ENCODE measurements around the gene MAML1. TPM values are rescaled to one million over a fixed set of nuclear protein-coding genes. Genes with fewer than 3 reads are reported as not detected.

The MAML1 gene
- total and polyA plus RNA-seq, 2 experiments from 2014 or later: 9.6 to 43.9 TPM

- TF ChIP-seq ZNF462 (CRISPR knock-in tag; IDR thresholded peaks at IDR 0.05) (no peak), JUNB (IDR thresholded peaks at IDR 0.05; ENCODE audit: unreplicated experiment) (no peak), STAT1 (IDR thresholded peaks at IDR 0.05; ENCODE audit: unreplicated experiment) (no peak), EZH2phosphoT487 (IDR thresholded peaks at IDR 0.05; ENCODE audit: unreplicated experiment) (no peak)
Measured at GRCh38 chr5:179769271-179769670, 36.6 kb downstream of the MAML1 start (continued).

GRCh38 chr5:179769796-179770195 is 37.2 kb downstream of the MAML1 start:
- Histone ChIP-seq H3F3A (replicated peaks; ENCODE audit: low read depth) (peaks cover 29% of the 10 kb centered on the region; the same call in 1 of the 2 replicates), H3K27ac (ENCODE audit: low read depth) (no peak overlapping the region), H3K4me3 (no peak overlapping the region), H3K27me3 (ENCODE audit: insufficient read depth) (no peaks in the 10 kb centered on the region), H3K9me2 (ENCODE audit: insufficient read depth) (no peaks in the 10 kb centered on the region), H3K36me3 (ENCODE audit: insufficient read depth) (peaks cover 52% of the 10 kb centered on the region), H4K20me1 (replicated peaks; ENCODE audit: insufficient read depth) (peaks cover 20% of the 10 kb centered on the region; the same call in 1 of the 2 replicates), H3K4me2 (no peak overlapping the region), H3K4me1 (ENCODE audit: insufficient read depth) (no peaks in the 10 kb centered on the region), H3K79me2 (replicated peaks; ENCODE audit: insufficient read depth) (peaks cover 28% of the 10 kb centered on the region), H2AFZ (no peak overlapping the region)
- Mint-ChIP-seq H3K27me3 (ENCODE audit: insufficient read depth, low read depth, poor library complexity) (peaks cover 8% of the 10 kb centered on the region), H3K9me3 (no peaks in the 10 kb centered on the region), H3K4me3 (no peak overlapping the region), H3K27ac (no peak overlapping the region), H3K36me3 (ENCODE audit: low read depth) (peaks cover 88% of the 10 kb centered on the region), H3K4me1 (peaks cover 7% of the 10 kb centered on the region; the same call in 2 of the 3 replicates)
- ATAC-seq: no peak
- no peak for DNase-seq (ENCODE audit: low spot score)
- TF ChIP-seq ZNF114 (CRISPR knock-in tag; IDR thresholded peaks at IDR 0.05) (no peak), POLR2AphosphoS5 (IDR thresholded peaks at IDR 0.05; ENCODE audit: low read depth) (no peak), EZH2 (IDR thresholded peaks at IDR 0.05; ENCODE audit: low read depth, unreplicated experiment) (no peak), NANOG (IDR thresholded peaks at IDR 0.05; ENCODE audit: borderline replicate concordance) (no peak), JUNB (IDR thresholded peaks at IDR 0.05; ENCODE audit: unreplicated experiment) (no peak), ZNF462 (CRISPR knock-in tag; IDR thresholded peaks at IDR 0.05) (no peak), ZNF331 (CRISPR knock-in tag; IDR thresholded peaks at IDR 0.05; ENCODE audit: low read depth) (no peak), CREB1 (CRISPR knock-in tag; IDR thresholded peaks at IDR 0.05; ENCODE audit: low read depth) (no peak), STAT1 (IDR thresholded peaks at IDR 0.05; ENCODE audit: unreplicated experiment) (no peak), EZH2phosphoT487 (IDR thresholded peaks at IDR 0.05; ENCODE audit: unreplicated experiment) (no peak)

All from GM23338 (cell line).